ENCODE data around the gene CIROP. TPM values are rescaled to one million over a fixed set of nuclear protein-coding genes. Genes with fewer than 3 reads are reported as not detected.
A peak's percentile ranks its signal among the peaks of the same experiment; 100 is the strongest.

CIROP gene
- total RNA-seq, 1 experiment from 2014 or later, result not detected

DNA sequence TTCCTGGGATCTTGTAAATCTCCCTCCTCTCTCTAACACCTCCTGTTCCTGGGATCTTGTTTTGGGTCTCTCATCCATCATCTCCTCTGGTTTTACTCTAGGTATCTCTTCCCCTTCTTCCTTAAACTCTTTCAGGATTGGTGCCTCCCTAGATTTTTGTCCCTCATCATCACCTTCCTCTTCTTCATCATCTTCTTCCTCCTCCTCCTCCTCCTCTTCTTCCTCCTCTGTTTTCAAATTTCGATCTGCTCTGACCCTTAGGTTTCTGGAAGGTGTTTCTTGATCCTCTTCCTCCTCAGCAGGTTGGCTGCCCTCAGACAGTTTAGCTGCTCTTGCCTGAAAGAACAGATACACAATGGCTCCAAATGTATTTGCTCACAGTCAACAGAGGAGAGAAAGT lies 24.3 kb downstream of the CIROP start:
- no peak for DNase-seq (ENCODE audit: low read depth)
- in situ Hi-C loops (cut with HindIII; ENCODE audit: low pct_unique_long_range_greater_than_20kb, low sequenced_read_pairs), result no loop called here

DNA sequence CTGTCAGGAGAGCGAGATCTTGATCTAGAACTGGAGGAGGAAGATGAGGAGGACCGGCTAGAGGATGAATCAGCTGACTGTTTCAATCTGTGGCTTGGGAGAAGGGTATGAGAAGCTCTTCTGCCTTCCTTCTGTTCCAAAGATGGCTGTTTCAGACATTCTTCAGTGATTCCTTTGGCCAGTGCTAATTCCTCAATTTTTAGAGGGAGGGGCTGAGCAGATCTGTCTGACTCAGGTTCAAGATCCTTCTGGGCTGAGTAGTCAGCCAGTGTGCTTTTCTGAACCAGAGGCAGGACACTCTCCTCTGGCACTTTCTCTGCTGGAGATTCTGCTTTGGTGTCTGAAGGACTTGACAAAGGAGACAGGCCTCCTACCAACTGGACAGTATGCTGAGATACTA lies 25.1 kb downstream of the CIROP start:
- in situ Hi-C loops (cut with HindIII; ENCODE audit: low pct_unique_long_range_greater_than_20kb, low sequenced_read_pairs), result no loop called here
- no peak for DNase-seq (ENCODE audit: low read depth)

DNA sequence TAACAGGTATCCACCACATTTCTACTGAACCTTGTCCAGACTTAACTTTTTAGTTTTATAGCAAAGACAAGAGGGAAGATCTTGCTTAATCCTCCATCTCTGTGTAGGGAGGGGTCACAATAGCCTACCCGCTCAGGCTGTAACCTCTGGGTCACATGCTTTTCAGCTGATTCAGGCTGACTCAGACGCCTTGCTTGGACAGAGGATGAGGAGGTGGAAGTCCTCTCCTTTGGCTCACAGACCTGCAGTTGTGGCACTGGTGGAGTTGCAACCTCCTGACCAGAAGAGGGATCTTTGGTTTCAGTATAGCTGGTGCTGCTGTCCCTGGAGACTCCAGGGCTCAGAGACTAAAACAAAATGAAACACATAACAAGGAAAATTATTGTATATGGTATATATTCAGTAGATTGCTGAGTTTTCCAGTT lies 26.1 kb downstream of the CIROP start:
- in situ Hi-C loops (cut with HindIII; ENCODE audit: low pct_unique_long_range_greater_than_20kb, low sequenced_read_pairs), result no loop called here
- peak; percentile 77 for DNase-seq (ENCODE audit: low read depth)

DNA sequence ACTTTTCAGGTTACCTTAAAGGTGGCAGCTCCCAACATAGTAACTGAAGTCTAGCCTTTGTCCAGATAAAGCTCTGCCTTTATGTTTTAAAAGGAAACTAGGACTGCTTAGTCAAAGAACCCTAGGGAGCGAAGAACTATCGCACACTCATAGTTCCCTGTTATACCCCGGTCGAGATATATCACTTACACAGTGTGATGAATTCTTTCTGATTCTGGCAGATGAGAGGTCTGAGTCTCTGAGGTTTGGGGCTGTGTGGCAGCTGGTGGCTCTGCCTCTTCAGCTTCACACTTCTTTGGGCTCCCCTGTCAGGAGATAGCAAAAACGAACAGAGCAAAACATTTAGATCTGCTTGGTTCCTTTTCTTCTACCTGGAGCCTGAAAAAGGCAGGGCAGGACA lies 26.8 kb downstream of the CIROP start:
- in situ Hi-C loops (cut with HindIII; ENCODE audit: low pct_unique_long_range_greater_than_20kb, low sequenced_read_pairs), result no loop called here
- no peak for DNase-seq (ENCODE audit: low read depth)

DNA sequence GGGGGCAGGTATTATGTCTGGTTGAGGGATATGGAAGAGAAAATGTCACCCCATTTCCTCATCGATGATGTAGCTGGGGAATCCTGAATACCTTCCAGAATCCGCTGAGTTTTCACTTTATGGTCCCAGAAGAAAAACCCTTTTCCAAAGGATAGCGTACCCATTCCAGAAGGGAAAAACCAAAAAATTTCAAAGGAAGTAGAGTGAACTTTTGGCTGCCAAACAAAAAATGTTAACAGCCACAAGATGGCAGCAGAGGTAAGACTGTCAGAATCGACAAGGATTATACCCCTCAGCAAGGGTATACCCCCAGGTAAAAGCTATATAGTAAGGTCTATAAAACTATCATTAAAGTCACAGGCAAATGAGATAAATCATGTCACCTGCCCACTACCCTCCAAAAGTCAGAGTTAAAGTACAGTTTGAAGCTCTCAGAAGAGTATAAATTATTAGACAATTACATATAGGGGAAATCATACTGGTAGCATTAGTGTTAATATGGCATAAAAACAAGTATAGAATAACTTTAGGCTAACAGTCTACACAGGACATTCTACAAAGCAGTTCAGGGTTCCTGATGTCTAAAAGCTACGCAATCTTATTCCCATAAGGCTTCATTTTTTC lies 27.9 kb downstream of the CIROP start:
- in situ Hi-C loops (cut with HindIII; ENCODE audit: low pct_unique_long_range_greater_than_20kb, low sequenced_read_pairs), result no loop called here
- DNase-seq (ENCODE audit: low read depth), result no peak

DNA sequence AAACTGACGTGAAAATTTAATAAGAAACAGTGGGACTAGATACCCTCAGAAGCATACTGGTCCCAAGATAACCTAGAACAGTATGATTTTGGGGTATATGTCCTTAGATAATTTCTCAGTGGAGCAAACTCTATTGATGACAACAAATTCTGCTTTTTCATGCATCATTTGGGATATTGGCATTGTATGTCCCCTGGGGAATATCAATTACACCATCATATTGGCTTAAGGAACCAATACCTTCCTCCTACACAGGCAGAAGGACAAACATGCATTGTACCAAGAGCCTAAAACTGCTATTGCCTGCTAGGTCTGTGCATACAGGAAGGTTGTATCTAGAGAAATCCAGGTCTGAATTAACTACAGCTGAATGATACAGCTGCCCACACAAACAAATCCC lies 29.9 kb downstream of the CIROP start:
- no peak for DNase-seq (ENCODE audit: low read depth)
- in situ Hi-C loops (cut with HindIII; ENCODE audit: low pct_unique_long_range_greater_than_20kb, low sequenced_read_pairs), result no loop called here

DNA sequence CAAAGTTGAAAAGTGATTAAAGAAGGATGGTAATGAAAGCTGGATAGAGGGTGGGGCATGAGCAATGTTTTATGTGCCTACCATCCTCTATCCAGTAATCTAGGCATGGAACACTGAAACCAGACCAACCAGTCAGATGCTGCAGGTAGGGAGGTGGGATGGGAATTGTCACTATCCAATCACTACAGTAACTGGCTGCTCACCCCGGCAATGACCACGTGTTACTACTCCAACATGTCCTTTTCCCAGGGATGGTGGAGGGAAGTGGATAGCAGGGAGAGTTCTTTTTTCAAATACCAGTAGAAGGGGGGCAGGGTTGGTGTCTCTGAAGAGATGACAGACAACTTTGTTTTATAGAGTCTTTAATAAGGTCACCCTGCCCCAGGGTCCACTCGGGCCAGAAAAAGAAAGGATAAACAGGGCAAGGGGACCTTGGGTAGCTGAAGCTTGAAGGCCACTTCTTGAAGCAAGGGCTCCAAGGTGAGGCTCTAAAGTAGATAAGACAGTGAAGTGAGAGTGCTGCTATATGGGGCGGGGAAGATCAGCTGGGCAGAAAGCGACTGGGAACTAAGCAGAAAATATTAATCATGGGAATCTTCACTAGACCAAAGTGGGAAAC lies 32.8 kb downstream of the CIROP start:
- in situ Hi-C loops (cut with HindIII; ENCODE audit: low pct_unique_long_range_greater_than_20kb, low sequenced_read_pairs), result no loop called here
- DNase-seq (ENCODE audit: low read depth), result no peak

DNA sequence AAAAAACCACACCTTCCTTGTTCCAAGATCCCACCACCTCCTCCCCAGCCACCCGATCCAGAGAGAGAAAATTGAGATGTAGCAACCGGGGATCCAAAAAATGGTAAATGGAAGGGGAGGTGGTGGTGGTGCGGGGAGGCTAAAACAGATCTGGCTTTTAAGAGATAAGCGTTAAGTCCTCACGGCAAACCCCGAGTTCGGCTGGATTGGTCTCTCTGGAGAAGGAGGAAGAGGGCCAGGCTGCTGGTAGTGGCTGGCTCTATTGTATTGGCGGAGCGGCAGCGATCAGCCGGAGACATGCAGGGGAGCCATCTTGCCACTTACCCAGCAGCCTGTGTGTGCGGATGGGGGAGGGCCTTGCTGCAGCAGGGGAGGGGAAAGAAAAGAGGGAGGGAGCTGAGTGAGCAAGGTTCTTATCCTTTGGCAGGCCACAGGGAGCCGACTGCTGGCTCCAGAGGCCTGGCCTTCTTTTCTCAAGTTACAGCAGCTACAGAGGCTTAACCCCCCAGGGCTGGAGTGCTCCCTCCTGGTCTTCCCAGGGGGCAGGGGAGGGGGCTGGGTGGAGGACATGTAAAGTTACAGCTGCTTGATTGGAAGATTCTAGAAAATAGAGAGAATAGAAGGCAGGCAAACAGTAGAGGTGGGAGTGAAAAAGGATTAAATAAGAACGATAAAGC lies 33.4 kb downstream of the CIROP start:
- DNase-seq (ENCODE audit: low read depth), result peak; percentile 78
- in situ Hi-C loops (cut with HindIII; ENCODE audit: low pct_unique_long_range_greater_than_20kb, low sequenced_read_pairs), result no loop called here

DNA sequence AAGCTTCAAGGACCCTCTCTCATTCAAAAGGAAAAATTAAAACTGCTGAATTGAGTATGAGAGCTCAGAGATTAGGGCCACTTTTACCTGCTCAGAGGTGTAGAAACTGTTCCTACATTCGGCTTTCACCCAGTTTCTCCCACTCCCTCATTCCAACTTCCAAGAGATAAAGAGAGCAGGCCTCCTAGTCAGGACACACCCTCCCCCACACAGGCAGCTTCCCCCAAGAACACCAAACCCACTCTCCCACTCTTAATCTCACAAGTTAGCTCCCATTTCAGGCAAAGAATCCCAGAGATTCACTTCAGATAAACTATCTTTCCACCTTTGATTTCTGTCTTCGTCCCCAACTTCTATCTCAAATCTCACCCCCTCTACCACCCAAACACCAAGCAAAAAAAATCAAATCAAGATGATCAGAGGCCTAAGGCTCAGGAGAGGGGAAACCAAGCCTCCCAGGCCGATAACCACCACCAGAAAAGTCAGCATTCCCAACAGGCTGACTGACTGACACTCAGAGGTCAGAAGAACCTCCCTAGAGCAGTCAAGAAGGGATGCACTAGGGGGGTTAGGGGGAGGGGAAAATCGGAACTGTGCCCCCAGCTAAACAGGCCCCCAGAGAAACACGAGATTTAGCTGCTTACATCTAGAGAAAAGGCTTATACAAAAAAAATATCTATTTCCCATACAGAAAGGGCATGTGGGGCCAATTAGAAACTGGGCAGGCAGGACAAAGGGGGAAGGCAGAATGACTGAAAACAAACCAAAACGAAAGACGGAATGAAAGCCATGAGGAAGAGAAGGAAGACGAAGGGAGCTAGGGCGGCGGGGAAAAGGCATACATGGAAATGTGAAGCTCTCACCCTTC lies 34.3 kb downstream of the CIROP start:
- in situ Hi-C loops (cut with HindIII; ENCODE audit: low pct_unique_long_range_greater_than_20kb, low sequenced_read_pairs), result no loop called here
- no peak for DNase-seq (ENCODE audit: low read depth)

DNA sequence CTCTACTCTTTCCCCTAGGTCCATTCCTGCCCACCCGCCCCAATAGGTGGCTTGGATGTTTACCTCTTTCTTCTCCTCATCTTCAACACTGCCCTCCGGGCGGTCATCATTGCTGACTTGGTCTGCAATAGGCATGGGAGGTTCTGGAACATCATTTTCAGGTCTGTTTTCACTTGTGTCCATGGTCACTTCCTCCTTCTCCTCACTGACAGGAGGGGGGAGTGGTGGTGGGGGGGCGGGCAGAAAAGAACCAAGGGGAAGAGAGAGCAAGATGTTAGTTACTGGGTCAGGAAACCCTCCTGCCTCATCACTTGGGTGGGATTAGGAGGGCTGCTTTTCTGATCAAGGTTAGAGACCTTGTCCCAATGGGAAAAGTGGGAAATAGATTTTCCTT lies 35.4 kb downstream of the CIROP start:
- DNase-seq (ENCODE audit: low read depth), result no peak
- in situ Hi-C loops (cut with HindIII; ENCODE audit: low pct_unique_long_range_greater_than_20kb, low sequenced_read_pairs), result no loop called here

DNA sequence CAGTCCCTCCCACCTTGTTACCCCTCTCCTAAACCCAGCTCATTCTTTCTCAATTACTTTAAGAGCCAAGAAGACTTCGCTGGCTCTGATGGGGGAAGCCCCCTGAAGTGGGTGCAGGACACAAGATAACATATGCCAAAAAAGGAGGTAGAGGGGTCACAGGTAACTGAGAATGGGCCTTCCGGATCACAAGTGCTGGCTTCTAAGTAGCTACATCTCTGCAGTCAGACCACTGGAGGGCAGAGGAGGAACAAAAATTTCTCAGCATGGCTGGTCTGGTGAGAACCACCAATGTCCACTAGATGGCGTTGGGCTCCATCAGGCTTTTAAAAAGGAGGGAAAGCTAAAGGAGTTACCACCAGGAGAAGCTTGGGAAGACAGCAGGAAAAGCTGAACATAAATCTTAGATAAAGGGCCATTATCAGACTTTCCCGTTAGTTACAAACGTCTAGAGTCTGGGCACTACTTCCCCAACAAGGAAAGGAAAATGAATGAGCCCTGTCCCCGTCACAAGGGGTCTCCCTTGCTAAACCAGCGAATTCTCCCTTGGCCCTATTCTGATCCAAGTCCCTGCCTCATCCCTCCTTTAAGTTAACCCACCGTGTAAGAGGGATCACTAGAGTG lies 35.9 kb downstream of the CIROP start:
- in situ Hi-C loops (cut with HindIII; ENCODE audit: low pct_unique_long_range_greater_than_20kb, low sequenced_read_pairs), result no loop called here
- DNase-seq (ENCODE audit: low read depth), result peak; percentile 86

DNA sequence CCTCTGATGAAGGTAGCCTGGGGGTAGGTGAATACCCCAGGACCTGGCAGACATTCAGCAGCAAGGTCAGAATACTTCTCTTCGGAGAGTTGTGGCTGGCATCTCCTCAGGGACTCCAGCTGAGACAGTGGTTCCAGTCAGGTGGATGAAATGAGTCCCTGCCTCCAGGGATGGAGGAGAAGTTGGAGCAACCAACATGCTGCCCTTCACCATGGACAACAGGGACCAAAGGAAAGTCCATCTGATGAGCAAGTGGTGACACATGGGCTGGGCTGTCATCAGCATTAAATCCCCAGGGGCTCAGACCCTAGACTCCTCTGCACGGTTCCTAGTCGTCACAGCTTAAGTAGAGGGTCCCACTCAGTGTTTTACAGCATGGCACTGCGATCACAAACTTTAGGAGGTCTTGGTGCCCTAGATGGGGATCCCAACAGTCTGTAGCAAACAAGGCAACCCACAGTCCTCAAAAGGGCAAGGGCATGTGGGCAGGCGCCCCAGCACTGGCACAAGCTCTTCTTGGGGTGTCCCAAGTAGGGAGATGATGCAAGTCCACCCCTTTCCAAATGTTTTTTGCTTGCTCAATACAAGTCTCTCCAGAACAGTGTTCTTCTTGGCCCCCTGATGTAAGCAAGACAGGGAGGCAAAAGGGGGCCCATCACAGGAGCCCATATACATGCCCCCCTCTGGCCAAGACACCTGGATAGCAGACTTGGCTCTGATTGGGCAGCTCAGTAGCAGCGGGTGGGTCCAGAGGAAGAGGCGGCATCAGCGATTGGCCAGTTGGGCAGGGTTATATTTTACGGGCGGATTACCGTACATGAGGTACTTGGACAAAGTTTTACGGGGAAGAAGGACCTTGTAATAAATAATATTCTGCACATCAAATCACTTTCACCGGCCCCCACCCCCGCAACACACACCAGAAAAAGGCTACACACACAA lies 36.7 kb downstream of the CIROP start:
- no peak for DNase-seq (ENCODE audit: low read depth)
- in situ Hi-C loops (cut with HindIII; ENCODE audit: low pct_unique_long_range_greater_than_20kb, low sequenced_read_pairs), result no loop called here

DNA sequence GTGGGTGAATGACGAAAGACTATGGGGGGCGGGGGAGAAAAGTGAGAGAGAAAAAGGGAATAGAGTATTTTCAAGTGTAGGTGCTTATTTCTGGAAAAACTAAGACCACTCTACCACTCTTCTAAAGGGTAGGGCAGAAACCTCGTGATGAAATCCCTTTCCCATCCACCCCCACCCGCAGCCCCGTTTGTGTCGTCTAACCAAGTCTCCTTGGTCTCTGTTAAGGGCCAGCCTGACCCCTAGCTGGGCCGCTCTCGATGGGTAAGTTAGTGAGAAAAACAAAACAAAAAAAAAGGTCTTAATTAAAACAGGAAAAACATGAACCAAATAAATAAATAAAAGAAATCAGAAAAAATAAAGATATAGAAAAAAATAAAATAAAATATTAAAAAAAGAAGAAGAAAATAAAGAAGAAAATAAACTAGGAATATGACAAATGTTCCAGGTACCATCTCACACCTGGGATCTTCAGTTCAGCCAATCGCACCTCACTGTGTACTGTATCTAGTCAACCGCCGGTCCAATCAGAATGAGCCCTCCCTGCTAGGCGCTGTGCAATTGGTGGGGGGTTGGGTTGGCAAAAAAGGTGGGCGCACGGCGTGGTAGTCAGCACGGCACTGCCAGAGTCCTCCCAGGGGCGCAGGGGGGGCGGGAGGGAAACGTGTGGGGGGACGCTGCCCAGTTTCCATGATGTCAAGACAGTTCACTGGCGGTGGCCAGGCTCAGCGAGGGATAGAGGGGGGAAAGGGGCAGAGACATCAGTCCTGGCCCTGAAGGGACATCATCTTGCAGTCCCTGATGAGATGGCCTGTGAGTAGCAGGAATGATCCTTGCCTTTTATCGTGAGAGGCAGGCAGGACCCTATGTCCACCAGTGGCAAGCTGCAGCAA lies 37.7 kb downstream of the CIROP start:
- in situ Hi-C loops (cut with HindIII; ENCODE audit: low pct_unique_long_range_greater_than_20kb, low sequenced_read_pairs), result no loop called here
- no peak for DNase-seq (ENCODE audit: low read depth)

DNA sequence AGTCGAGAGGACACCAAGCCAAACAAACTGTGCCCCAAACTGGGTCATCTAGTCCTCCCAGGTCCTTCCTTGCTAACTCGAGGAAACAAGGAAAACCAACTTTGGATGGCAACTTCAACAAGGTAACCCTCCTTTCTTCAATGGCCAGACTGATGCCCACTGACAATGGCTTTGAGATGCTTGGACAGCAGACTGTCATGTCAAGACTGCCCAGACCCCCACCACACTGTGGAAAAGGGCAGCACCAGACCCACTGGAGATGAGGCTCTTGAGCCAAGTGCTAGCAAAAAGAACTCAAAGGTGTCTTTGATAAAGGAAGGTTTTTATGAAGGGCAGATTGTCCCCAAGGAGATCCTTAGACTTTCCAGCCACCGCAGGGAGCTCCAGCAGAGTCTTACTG lies 38.4 kb downstream of the CIROP start:
- in situ Hi-C loops (cut with HindIII; ENCODE audit: low pct_unique_long_range_greater_than_20kb, low sequenced_read_pairs), result no loop called here

DNA sequence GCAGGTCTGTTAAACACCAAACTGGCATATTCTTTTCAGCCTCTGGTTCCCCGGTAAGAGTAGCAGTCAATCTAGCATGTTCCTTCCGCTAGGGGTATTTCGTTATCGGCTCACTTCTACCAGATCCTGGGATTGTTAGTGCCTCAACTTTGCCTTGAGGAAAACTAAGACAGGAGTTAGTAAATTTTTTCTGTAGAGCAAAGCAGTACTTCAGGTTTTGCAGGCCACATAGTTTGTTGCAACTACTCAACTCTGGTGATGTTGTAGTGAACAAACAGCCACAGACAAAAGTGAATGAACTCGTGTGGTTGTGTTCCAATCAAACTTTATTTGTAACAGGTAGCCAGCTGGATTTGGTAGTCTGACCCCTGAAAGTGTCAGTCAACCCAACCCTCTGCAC lies 41.2 kb downstream of the CIROP start:
- in situ Hi-C loops (cut with HindIII; ENCODE audit: low pct_unique_long_range_greater_than_20kb, low sequenced_read_pairs), result no loop called here
- DNase-seq (ENCODE audit: low read depth), result no peak

More for the DNA sequence above, 38.4 kb downstream of the CIROP start:
- no peak for DNase-seq (ENCODE audit: low read depth)

DNA sequence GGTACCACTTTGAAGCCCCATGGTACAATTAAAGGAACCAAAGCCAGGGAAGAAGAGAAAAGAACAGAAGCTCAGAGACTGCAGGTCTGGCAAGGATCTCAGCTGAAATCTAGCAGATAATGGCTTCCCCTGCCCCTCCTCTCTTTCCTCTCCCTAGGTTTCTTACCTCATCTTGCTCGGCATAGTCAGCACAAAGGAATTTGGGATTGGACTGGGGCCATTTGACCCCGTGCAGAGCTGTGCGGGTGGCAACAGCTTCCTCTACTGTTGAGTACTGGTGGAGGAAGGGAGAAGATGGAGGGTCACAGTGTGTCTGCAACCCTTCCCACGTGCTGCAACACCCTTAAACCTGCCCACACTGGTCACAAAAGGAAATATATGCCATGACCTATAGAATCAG lies 42.8 kb downstream of the CIROP start:
- in situ Hi-C loops (cut with HindIII; ENCODE audit: low pct_unique_long_range_greater_than_20kb, low sequenced_read_pairs), result no loop called here
- peak; percentile 82 for DNase-seq (ENCODE audit: low read depth)

All from Caki2 (cell line).